GM10266 (cell line): Measurements from ENCODE around the gene KRTAP10-10.
"Not testable (repeated sequence)": the region's sequence is repeated elsewhere in the genome, so short reads cannot be mapped to it uniquely, and the experiment has no call there.

Source experiments
- DNase-seq: peaks from one replicate; pipeline ENCODE4 v3.0.0; 2012; ENCODE audit errors: extremely low spot score
- TF ChIP-seq, protein P1 (sequence below): IDR thresholded peaks from 2 replicates; pipeline ENCODE4 v1.5.1; 2012; ENCODE audit warnings: mild to moderate bottlenecking, low read depth; ENCODE audit not compliant: control insufficient read depth, insufficient read depth; ENCODE audit errors: missing control alignments

The KRTAP10-10 gene

DNA sequence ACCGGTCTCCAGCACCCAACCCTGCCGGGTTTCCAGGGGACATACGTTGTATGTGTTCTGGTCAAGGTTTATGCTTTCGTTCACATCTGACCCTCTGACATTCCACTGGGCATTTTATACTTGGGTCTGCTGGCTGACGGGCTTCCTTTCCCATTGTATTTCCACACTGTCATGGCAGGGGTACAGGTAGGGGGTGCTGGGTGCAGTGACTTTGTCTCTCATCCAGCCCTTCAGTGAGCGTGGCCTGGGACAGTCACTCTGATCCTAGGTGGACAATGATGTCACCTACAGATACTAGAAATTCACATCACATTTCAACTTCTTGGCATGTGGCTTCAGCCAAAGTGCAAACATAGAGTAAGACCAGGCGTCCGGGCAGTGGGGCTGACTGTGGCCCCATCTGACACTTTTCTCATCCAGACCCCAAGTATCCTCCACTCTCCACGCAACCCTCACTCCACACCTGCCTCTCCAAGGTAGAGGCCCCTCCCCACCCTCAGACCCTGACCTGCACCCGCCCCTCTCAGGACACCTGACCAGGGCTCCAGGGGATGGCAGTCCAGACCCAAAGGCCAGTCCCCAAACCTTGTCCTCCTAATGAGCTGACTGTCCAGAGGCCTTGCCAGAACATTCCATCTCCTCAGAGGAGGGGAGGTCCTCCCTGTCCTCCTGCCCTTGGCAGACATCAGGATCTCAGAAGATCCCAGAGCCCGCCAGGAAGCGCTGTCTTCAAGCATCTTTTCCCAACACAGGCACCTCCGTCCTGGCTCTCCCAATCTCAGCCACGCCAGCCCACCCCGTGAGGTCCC is 743 bp upstream of the KRTAP10-10 start:
- DNase-seq = no peak

DNA sequence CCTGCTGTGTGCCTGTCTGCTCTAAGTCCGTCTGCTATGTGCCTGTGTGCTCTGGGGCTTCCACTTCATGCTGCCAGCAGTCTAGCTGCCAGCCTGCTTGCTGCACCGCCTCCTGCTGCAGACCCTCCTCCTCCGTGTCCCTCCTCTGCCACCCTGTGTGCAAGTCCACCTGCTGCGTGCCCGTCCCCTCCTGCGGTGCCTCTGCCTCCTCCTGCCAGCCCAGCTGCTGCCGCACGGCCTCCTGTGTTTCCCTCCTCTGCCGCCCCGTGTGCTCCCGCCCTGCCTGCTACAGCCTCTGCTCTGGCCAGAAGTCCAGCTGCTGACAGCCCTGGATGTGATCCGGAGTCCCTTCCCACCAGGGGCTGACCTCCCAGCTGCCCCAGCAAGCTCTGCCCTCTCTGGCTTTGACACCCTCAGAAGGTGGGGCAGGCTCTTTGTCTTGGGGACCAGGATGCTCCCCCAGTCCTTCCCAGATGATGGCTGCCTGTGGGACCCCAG is 744 bp downstream of the KRTAP10-10 start:
- not testable (repeated sequence) for DNase-seq

More for the DNA sequence above, 743 bp upstream of the KRTAP10-10 start:
- TF ChIP-seq, protein P1, sequence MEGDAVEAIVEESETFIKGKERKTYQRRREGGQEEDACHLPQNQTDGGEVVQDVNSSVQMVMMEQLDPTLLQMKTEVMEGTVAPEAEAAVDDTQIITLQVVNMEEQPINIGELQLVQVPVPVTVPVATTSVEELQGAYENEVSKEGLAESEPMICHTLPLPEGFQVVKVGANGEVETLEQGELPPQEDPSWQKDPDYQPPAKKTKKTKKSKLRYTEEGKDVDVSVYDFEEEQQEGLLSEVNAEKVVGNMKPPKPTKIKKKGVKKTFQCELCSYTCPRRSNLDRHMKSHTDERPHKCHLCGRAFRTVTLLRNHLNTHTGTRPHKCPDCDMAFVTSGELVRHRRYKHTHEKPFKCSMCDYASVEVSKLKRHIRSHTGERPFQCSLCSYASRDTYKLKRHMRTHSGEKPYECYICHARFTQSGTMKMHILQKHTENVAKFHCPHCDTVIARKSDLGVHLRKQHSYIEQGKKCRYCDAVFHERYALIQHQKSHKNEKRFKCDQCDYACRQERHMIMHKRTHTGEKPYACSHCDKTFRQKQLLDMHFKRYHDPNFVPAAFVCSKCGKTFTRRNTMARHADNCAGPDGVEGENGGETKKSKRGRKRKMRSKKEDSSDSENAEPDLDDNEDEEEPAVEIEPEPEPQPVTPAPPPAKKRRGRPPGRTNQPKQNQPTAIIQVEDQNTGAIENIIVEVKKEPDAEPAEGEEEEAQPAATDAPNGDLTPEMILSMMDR = no peak

DNA sequence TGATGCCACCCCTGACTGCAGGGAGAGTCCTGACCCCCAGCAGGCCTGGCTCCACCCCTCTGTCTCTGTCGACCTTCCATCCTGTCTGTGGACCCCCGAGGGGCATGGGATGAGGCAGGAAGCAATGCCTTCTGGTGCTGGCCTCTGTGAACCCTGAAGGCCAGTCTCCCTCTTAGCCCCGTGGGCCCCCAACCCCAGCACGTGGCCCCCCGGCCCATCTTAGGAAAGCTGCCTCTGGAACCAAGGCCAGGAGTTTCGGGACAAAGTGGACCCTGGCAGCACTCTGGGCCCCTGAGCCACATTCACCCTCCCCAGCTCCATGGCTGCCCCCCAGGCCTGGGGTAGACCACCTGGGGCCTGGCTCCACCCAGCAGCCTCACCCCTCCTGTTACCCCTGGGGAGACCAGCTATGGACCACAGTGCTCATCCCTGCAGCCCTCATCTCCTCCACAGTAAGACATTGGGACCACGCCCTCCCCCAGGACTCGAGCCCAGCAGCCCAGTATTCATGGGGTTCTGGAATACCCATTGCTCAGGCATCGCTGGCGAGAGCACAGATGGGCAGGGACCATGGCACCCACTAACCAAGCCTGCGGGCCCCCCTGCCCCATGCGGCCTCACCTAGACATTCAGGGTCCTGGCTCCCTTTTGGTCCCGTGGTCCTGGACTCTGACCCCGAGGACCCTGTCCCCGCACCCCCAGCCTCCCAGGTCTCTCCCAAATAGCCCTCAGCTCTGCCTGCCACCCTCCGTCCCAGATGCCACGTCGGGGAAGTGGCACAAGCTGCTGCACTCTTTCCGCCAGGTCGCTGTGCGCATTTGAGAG is 1.6 kb downstream of the KRTAP10-10 start:
- not testable (repeated sequence) for DNase-seq

DNA sequence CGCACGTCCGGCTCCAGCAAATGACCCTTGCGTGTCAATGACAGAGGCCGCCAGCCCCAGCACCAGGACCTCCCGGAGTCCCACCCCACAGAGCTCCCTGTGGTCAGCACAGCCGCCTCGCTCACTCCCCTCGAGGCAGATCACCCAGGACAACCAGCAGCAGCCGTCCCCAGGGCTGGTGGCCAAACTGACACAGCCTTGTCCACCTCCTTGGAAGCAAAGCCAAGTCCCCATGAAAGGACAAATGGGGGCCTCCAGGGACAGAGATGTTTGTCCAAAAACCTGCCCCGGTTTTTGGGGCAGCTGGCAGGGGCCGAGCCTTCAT is 2.1 kb downstream of the KRTAP10-10 start:
- DNase-seq = no peak
- TF ChIP-seq, protein P1 = no peak

DNA sequence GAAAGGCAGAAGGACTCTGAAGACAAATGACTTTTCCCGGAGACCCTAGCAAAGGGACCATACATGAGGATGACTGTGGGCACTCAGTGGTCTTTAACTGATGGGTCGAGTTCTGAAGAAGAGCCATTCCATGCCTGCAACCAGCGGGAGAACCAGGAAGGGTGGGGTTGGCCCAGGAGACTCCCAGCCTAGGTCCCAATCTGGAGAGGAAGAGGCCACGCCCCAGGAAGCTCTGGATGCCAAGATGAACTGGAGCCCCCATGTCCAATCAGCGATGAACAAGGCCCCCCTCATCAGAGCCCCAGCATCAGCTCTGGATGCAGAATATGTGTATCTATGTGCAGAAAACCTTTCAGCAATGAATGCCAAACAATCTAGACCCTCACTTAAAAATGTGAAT is 3.6 kb downstream of the KRTAP10-10 start:
- no peak for DNase-seq
- TF ChIP-seq, protein P1 = no peak

DNA sequence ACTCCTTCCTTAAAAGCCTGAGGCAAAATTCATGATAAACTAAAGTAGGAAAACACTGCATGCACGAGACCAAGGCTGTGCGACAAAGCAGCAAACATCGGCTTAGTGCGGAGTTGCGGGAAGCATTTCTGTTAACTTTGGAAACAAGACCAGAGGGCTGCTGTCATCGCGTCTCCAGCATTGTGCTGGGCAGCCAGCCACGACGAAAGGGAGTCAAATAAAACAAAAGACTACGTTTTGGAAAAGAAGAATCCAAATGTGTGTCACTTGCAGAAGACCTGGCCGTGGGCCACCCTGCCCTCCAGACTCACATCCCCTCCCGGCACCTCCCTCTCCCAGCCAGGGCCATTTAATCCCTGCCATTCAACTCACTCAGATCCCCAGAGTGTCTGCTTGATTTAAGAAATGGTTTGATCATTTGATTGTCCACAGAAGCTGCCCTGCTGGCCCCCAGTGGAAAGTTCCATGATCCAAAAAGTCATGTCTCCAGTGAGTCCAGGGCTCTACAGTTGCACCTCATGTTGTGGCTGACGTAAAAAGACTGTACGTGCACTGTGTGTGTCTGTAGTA is 6.7 kb downstream of the KRTAP10-10 start:
- TF ChIP-seq, protein P1 = no peak
- no peak for DNase-seq

DNA sequence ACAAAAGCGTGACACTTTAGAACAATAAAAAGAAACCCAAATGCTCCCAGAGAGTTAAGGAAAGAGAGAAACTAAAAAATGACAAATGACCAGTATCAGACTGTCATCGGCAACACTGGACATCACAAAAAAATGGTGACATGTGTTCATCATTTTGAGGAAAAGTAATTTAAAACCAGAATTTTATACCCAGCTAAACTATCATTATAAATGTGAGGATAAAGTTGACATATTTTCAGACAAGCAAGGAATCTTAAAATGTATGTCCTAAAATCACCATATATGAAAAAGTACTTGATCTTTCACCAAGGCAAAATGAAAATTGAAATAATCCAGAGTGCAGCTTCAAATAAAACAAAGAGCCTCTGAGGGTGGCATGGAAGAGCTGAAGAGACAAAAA is 7.7 kb downstream of the KRTAP10-10 start:
- TF ChIP-seq, protein P1 = no peak
- DNase-seq = no peak

DNA sequence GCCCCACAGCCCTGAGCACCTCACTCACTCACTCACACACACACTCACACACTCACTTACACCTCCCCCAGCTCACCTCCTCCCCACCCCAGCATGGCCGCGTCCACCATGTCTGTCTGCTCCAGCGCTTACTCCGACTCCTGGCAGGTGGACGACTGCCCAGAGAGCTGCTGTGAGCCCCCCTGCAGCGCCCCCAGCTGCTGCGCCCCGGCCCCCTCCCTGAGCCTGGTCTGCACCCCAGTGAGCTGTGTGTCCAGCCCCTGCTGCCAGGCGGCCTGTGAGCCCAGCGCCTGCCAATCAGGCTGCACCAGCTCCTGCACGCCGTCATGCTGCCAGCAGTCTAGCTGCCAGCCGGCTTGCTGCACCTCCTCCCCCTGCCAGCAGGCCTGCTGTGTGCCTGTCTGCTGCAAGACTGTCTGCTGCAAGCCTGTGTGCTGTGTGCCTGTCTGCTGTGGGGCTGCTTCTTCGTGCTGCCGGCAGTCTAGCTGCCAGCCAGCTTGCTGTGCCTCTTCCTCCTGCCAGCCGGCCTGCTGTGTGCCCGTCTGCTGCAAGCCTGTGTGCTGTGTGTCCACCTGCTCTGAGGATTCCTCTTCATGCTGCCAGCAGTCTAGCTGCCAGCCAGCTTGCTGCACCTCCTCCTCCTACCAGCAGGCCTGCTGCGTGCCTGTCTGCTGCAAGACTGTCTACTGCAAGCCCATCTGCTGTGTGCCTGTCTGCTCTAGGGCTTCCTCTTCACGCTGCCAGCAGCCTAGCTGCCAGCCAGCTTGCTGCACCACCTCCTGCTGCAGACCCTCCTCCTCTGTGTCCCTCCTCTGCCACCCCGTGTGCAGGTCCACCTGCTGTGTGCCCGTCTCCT is 9.4 kb downstream of the KRTAP10-10 start, which contains the start of gene KRTAP10-11:
Gene KRTAP10-11 (plus strand): TSS at position 49 of the 856 bp plus-strand sequence. CDS start 45 bp downstream, at position 94.
- not testable (repeated sequence) for DNase-seq
